Ishikawa (cell line): ENCODE results near the gene PRLH.

Experiments
- CEBPB ChIP-seq: IDR thresholded peaks from 2 replicates; pipeline ENCODE4 v1.6.1; 2012
- CREB1 ChIP-seq: IDR thresholded peaks from 2 replicates; pipeline ENCODE4 v1.6.1; 2012; ENCODE audit warnings: low read depth
- EGR1 ChIP-seq: IDR thresholded peaks from 2 replicates; pipeline ENCODE4 v1.6.1; 2012
- EP300 ChIP-seq: IDR thresholded peaks from 2 replicates; pipeline ENCODE4 v1.6.1; 2012; ENCODE audit warnings: borderline replicate concordance
- NFIC ChIP-seq: IDR thresholded peaks from 2 replicates; pipeline ENCODE4 v1.6.1; 2012
- RAD21 ChIP-seq: IDR thresholded peaks from 2 replicates; pipeline ENCODE4 v1.6.1; 2012; ENCODE audit warnings: low read depth
- REST ChIP-seq: IDR thresholded peaks from 2 replicates; pipeline ENCODE4 v1.6.1; 2012; ENCODE audit warnings: low read depth, mild to moderate bottlenecking
- TCF12 ChIP-seq: IDR thresholded peaks from 2 replicates; pipeline ENCODE4 v1.6.1; 2012; ENCODE audit warnings: low read depth
- TEAD4 ChIP-seq: IDR thresholded peaks from 2 replicates; pipeline ENCODE4 v1.6.1; 2012

GRCh38 chr2:237575869-237576862 lies 9.8 kb downstream of the PRLH start:
- no peak for TF ChIP-seq REST
- no peak for TF ChIP-seq TEAD4
- no peak for TF ChIP-seq TCF12
- TF ChIP-seq EP300 = no peak
- TF ChIP-seq CEBPB = no peak
- TF ChIP-seq CREB1 = no peak
- TF ChIP-seq RAD21 = no peak
- TF ChIP-seq NFIC = no peak
- no peak for TF ChIP-seq EGR1
